Measurements from ENCODE around the gene BIN1.

The BIN1 gene

DNA sequence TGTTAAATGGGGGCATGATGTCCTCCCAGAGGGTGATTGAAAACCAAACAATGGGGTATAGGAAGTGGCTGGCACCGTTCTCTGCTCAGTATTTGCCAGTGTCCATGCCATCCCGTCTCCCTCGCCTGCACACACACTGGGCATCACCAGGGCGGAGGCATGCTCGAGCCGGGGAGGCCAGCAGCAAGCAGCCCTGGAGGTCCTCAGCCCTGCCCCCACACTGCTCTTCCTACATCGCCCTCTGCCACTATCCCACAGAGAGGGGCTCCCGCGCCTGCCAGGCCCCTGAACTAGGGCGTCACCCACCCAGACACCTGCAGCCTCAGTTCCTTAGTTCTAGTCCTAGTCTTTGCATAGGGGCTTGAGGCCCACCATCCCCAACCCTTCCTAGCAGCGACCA is 50.9 kb downstream of the BIN1 start:
- H3K4me2 ChIP-seq (ENCODE audit: insufficient read depth, low read length) = no peak overlapping the region
- no peaks in the 10 kb centered on the region for H3K9me3 ChIP-seq (ENCODE audit: insufficient read depth, low read length, severe bottlenecking)
- H2AFZ ChIP-seq (ENCODE audit: low read depth, low read length) = no peak overlapping the region
- no peak for DNase-seq
- no peaks in the 10 kb centered on the region for H3K79me2 ChIP-seq (ENCODE audit: insufficient read depth, low read length)
- no peak overlapping the region for H3K4me3 ChIP-seq (ENCODE audit: low read depth in 1 of 2, low read length in 2 of 2)
- TF ChIP-seq, protein P1, sequence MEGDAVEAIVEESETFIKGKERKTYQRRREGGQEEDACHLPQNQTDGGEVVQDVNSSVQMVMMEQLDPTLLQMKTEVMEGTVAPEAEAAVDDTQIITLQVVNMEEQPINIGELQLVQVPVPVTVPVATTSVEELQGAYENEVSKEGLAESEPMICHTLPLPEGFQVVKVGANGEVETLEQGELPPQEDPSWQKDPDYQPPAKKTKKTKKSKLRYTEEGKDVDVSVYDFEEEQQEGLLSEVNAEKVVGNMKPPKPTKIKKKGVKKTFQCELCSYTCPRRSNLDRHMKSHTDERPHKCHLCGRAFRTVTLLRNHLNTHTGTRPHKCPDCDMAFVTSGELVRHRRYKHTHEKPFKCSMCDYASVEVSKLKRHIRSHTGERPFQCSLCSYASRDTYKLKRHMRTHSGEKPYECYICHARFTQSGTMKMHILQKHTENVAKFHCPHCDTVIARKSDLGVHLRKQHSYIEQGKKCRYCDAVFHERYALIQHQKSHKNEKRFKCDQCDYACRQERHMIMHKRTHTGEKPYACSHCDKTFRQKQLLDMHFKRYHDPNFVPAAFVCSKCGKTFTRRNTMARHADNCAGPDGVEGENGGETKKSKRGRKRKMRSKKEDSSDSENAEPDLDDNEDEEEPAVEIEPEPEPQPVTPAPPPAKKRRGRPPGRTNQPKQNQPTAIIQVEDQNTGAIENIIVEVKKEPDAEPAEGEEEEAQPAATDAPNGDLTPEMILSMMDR (IDR thresholded peaks at IDR 0.05; ENCODE audit: borderline replicate concordance, extremely low read depth, low read length, poor library complexity, severe bottlenecking) = no peak
- no peak for TF ChIP-seq EZH2 (IDR thresholded peaks at IDR 0.05; ENCODE audit: borderline replicate concordance, low read depth, low read length, severe bottlenecking)
- H3K9ac ChIP-seq (ENCODE audit: low read depth, low read length) = no peak overlapping the region
- H3K27ac ChIP-seq (ENCODE audit: low read length) = no peak overlapping the region
- no peaks in the 10 kb centered on the region for H3K36me3 ChIP-seq (ENCODE audit: insufficient read depth, low read length)
- H3K4me1 ChIP-seq (ENCODE audit: insufficient read depth, low read length) = no peaks in the 10 kb centered on the region
- no peak for ATAC-seq (ENCODE audit: insufficient read depth, low read depth)
- no peaks in the 10 kb centered on the region for H4K20me1 ChIP-seq (ENCODE audit: insufficient read depth, low read length)
- no peaks in the 10 kb centered on the region for H3K27me3 ChIP-seq (ENCODE audit: insufficient read depth, low read length, poor library complexity)

DNA sequence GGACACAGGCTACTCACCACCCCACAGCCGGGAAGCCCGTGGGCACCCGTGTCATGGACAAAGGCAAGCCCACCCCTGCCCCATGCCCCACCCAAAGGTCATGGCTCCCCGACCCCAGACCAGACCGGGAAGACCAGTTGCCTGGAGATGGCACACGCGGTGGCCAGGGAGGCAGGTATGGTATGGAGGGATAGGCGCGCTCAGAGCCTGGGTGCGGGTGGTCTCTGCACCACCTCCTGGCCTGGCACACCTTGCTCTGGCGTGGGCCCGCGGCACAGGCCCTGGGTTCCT is 51.2 kb downstream of the BIN1 start:
- Histone ChIP-seq H3K9ac (ENCODE audit: low read depth, low read length) (no peak overlapping the region), H3K79me2 (ENCODE audit: insufficient read depth, low read length) (no peaks in the 10 kb centered on the region), H3K4me2 (ENCODE audit: insufficient read depth, low read length) (no peak overlapping the region), H3K9me3 (ENCODE audit: insufficient read depth, low read length, severe bottlenecking) (no peaks in the 10 kb centered on the region), H3K36me3 (ENCODE audit: insufficient read depth, low read length) (no peaks in the 10 kb centered on the region), H3K27me3 (ENCODE audit: insufficient read depth, low read length, poor library complexity) (no peaks in the 10 kb centered on the region), H2AFZ (ENCODE audit: low read depth, low read length) (no peak overlapping the region), H3K27ac (ENCODE audit: low read length) (no peak overlapping the region), H4K20me1 (ENCODE audit: insufficient read depth, low read length) (no peaks in the 10 kb centered on the region), H3K4me1 (ENCODE audit: insufficient read depth, low read length) (no peaks in the 10 kb centered on the region), H3K4me3 (ENCODE audit: low read depth in 1 of 2, low read length in 2 of 2) (no peak overlapping the region)
- no peak for ATAC-seq (ENCODE audit: insufficient read depth, low read depth)
- TF ChIP-seq, protein P1 (IDR thresholded peaks at IDR 0.05; ENCODE audit: borderline replicate concordance, extremely low read depth, low read length, poor library complexity, severe bottlenecking) = no peak
- no peak for TF ChIP-seq EZH2 (IDR thresholded peaks at IDR 0.05; ENCODE audit: borderline replicate concordance, low read depth, low read length, severe bottlenecking)
- no peak for DNase-seq

DNA sequence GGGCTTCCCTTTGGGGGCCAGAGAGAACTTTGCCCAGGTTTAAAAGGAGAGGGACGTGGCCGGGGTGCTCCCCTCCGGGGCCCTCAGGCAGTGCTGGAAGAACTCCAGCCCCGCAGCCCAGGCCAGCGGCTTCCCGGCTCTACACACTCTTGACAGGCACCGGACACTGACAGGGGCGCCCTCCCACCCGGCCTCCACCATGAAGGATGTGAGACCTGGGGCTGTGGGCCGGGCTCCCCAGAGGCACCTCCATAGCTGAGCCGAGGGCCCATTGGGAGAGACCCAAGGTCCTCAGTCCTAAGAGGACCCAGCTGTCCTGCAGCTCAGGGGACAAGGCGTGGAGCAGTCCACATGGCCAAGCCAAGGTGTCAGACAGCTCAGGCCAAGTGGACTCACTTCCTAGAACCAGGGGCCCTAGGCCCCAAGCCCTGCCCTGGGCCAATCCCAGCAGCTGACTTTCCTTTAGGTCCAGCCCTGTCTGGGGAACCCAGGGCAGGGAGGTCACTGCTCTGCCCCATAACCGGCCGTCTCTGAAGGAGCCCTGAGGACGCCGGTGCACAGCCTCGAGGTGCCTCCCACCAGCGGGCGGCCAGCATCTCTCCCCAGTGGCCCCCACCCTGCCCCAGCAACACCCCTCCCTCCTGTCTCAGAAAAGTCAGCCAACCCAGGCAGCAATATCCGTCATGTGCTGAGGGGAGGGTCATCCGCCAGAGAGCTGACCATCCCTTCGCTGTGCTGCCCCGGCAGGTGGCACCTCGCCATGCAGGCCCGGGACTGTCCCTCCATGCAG is 51.8 kb downstream of the BIN1 start:
- Histone ChIP-seq H3K4me2 (ENCODE audit: insufficient read depth, low read length) (no peak overlapping the region), H3K4me3 (ENCODE audit: low read depth in 1 of 2, low read length in 2 of 2) (no peak overlapping the region), H3K36me3 (ENCODE audit: insufficient read depth, low read length) (no peaks in the 10 kb centered on the region), H3K79me2 (ENCODE audit: insufficient read depth, low read length) (no peaks in the 10 kb centered on the region), H3K27ac (ENCODE audit: low read length) (no peak overlapping the region), H3K27me3 (ENCODE audit: insufficient read depth, low read length, poor library complexity) (no peaks in the 10 kb centered on the region), H3K4me1 (ENCODE audit: insufficient read depth, low read length) (no peaks in the 10 kb centered on the region; the same call in 1 of the 2 replicates), H3K9me3 (ENCODE audit: insufficient read depth, low read length, severe bottlenecking) (no peaks in the 10 kb centered on the region), H2AFZ (ENCODE audit: low read depth, low read length) (no peak overlapping the region), H4K20me1 (ENCODE audit: insufficient read depth, low read length) (no peaks in the 10 kb centered on the region), H3K9ac (ENCODE audit: low read depth, low read length) (no peak overlapping the region)
- DNase-seq (no peak), ATAC-seq (ENCODE audit: insufficient read depth, low read depth) (no peak)
- no peak for TF ChIP-seq EZH2 (IDR thresholded peaks at IDR 0.05; ENCODE audit: borderline replicate concordance, low read depth, low read length, severe bottlenecking)
- TF ChIP-seq, protein P1 (IDR thresholded peaks at IDR 0.05; ENCODE audit: borderline replicate concordance, extremely low read depth, low read length, poor library complexity, severe bottlenecking) = no peak

Data from DND-41 (cell line).